WTC11 (cell line): ENCODE data around the gene VPS8.
"Not testable (repeated sequence)": the region's sequence is repeated elsewhere in the genome, so short reads cannot be mapped to it uniquely, and the experiment has no call there.

Experiments used
- CREB1 ChIP-seq: sonication (generic); formaldehyde crosslinking; IDR thresholded peaks from 2 replicates; pipeline ENCODE4 v1.8.0; 2023; ENCODE audit warnings: mild to moderate bottlenecking, missing genetic modification reagents
- JUN ChIP-seq: sonication (generic); formaldehyde crosslinking; IDR thresholded peaks from 2 replicates; pipeline ENCODE4 v1.8.0; 2023; ENCODE audit warnings: mild to moderate bottlenecking, missing genetic modification reagents
- KAT7 ChIP-seq: sonication (generic); formaldehyde crosslinking; IDR thresholded peaks from 2 replicates; pipeline ENCODE4 v1.8.1; 2023; ENCODE audit warnings: missing genetic modification reagents, mild to moderate bottlenecking, borderline replicate concordance
- TCF7 ChIP-seq: sonication (generic); formaldehyde crosslinking; IDR thresholded peaks from 2 replicates; pipeline ENCODE4 v1.8.0; 2022; ENCODE audit warnings: mild to moderate bottlenecking, low read depth, missing genetic modification reagents, moderate library complexity
- USF2 ChIP-seq: sonication (generic); formaldehyde crosslinking; IDR thresholded peaks from 2 replicates; pipeline ENCODE4 v1.8.1; 2023; ENCODE audit warnings: mild to moderate bottlenecking, missing genetic modification reagents, moderate library complexity
- ZBTB43 ChIP-seq: sonication (generic); formaldehyde crosslinking; IDR thresholded peaks from 2 replicates; pipeline ENCODE4 v1.8.1; 2023; ENCODE audit warnings: mild to moderate bottlenecking, missing genetic modification reagents
- TF ChIP-seq, protein P1 (sequence below): sonication (generic); formaldehyde crosslinking; conservative IDR thresholded peaks from 2 replicates; pipeline ENCODE4 v1.8.1; 2022; ENCODE audit warnings: mild to moderate bottlenecking, missing genetic modification reagents
- TF ChIP-seq, protein P2 (sequence below): sonication (generic); formaldehyde crosslinking; IDR thresholded peaks from 2 replicates; pipeline ENCODE4 v1.8.1; 2023; ENCODE audit warnings: mild to moderate bottlenecking, missing genetic modification reagents
- TF ChIP-seq, protein P3 (sequence below): fragments of 200-600 bp; IDR thresholded peaks from 2 replicates; pipeline ENCODE4 v1.8.0; 2022; ENCODE audit warnings: antibody characterized with exemption

GRCh38 chr3:185017584-185017983, 205.6 kb downstream of the VPS8 start:
- TF ChIP-seq TCF7, ZBTB43, CREB1, KAT7, JUN, USF2 (CRISPR knock-in tag): not testable (repeated sequence)
- TF ChIP-seq, protein P1, sequence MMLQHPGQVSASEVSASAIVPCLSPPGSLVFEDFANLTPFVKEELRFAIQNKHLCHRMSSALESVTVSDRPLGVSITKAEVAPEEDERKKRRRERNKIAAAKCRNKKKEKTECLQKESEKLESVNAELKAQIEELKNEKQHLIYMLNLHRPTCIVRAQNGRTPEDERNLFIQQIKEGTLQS (CRISPR knock-in tag) = not testable (repeated sequence)
- TF ChIP-seq, protein P2, sequence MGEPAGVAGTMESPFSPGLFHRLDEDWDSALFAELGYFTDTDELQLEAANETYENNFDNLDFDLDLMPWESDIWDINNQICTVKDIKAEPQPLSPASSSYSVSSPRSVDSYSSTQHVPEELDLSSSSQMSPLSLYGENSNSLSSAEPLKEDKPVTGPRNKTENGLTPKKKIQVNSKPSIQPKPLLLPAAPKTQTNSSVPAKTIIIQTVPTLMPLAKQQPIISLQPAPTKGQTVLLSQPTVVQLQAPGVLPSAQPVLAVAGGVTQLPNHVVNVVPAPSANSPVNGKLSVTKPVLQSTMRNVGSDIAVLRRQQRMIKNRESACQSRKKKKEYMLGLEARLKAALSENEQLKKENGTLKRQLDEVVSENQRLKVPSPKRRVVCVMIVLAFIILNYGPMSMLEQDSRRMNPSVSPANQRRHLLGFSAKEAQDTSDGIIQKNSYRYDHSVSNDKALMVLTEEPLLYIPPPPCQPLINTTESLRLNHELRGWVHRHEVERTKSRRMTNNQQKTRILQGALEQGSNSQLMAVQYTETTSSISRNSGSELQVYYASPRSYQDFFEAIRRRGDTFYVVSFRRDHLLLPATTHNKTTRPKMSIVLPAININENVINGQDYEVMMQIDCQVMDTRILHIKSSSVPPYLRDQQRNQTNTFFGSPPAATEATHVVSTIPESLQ (CRISPR knock-in tag) = not testable (repeated sequence)
- TF ChIP-seq, protein P3, sequence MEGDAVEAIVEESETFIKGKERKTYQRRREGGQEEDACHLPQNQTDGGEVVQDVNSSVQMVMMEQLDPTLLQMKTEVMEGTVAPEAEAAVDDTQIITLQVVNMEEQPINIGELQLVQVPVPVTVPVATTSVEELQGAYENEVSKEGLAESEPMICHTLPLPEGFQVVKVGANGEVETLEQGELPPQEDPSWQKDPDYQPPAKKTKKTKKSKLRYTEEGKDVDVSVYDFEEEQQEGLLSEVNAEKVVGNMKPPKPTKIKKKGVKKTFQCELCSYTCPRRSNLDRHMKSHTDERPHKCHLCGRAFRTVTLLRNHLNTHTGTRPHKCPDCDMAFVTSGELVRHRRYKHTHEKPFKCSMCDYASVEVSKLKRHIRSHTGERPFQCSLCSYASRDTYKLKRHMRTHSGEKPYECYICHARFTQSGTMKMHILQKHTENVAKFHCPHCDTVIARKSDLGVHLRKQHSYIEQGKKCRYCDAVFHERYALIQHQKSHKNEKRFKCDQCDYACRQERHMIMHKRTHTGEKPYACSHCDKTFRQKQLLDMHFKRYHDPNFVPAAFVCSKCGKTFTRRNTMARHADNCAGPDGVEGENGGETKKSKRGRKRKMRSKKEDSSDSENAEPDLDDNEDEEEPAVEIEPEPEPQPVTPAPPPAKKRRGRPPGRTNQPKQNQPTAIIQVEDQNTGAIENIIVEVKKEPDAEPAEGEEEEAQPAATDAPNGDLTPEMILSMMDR = not testable (repeated sequence)
